OCI-LY7 (cell line): ENCODE measurements around the gene ASB10. TPM values are rescaled to one million over a fixed set of nuclear protein-coding genes. Genes with fewer than 3 reads are reported as not detected.

ENCODE experiments used
- BruUV-seq: library from RNA; stranded (reverse); fragments of 400-500 nt; replicated peaks from 2 replicates; lab custom pipeline; 2021; lab: Mats Ljungman, UMichigan
- CTCF ChIA-PET: fragments of 300-600 bp; sonication (Branson Sonifier 250); formaldehyde crosslinking; loops from one replicate; lab custom pipeline; 2022; ENCODE audit warnings: antibody characterized with exemption; ENCODE audit not compliant: unreplicated experiment; lab: Charles Lee
- POLR2A ChIA-PET: fragments of 300-600 bp; sonication (Branson Sonifier 250); formaldehyde crosslinking; loops from one replicate; lab custom pipeline; 2022; ENCODE audit warnings: antibody characterized with exemption; lab: Charles Lee
- DNase-seq: peaks from one replicate; pipeline ENCODE4 v3.0.0-alpha.2; 2015; ENCODE audit warnings: low spot score
- H2AFZ ChIP-seq: fragments of 200-600 bp; sonication (generic), shearing (Covaris generic); 2 replicates; pipeline ENCODE4 v1.6.1; 2014; ENCODE audit warnings: mild to moderate bottlenecking, antibody characterized with exemption, low read length, moderate library complexity
- H3K27ac ChIP-seq: fragments of 200-600 bp; sonication (generic); 2 replicates; pipeline ENCODE4 v1.5.1; 2014; ENCODE audit warnings: mixed run types, low read depth, mild to moderate bottlenecking, moderate library complexity, low read length, inconsistent platforms; ENCODE audit not compliant: poor library complexity, severe bottlenecking
- H3K36me3 ChIP-seq: fragments of 200-600 bp; sonication (generic); 2 replicates; pipeline ENCODE4 v1.6.1; 2014; ENCODE audit warnings: mild to moderate bottlenecking, antibody characterized with exemption, low read length, moderate library complexity, mixed read lengths; ENCODE audit not compliant: insufficient read depth
- H3K4me1 ChIP-seq: fragments of 200-600 bp; sonication (generic); 2 replicates; pipeline ENCODE4 v1.5.1; 2014; ENCODE audit warnings: mild to moderate bottlenecking, low read length; ENCODE audit not compliant: insufficient read depth, poor library complexity, severe bottlenecking
- H3K4me2 ChIP-seq: fragments of 200-600 bp; sonication (generic); 2 replicates; pipeline ENCODE4 v1.6.1; 2014; ENCODE audit warnings: mild to moderate bottlenecking, low read length
- H3K4me3 ChIP-seq: fragments of 200-600 bp; sonication (generic); 2 replicates; pipeline ENCODE4 v1.5.1; 2014; ENCODE audit warnings: mild to moderate bottlenecking, low read depth, low read length; ENCODE audit not compliant: poor library complexity, severe bottlenecking
- H3K79me2 ChIP-seq: fragments of 200-600 bp; sonication (generic); 2 replicates; pipeline ENCODE4 v1.6.1; 2016; ENCODE audit warnings: low read depth, mild to moderate bottlenecking, low read length, moderate library complexity, mixed read lengths; ENCODE audit not compliant: insufficient read depth
- H3K9me2 ChIP-seq: fragments of 200-600 bp; sonication (generic); 2 replicates; pipeline ENCODE4 v1.6.1; 2016; ENCODE audit warnings: mild to moderate bottlenecking, low read length, mixed read lengths; ENCODE audit not compliant: insufficient read depth
- H3K9me3 ChIP-seq: fragments of 200-600 bp; sonication (generic); 2 replicates; pipeline ENCODE4 v1.6.1; 2014; ENCODE audit warnings: mild to moderate bottlenecking, mixed run types, low read length, mixed read lengths
- H4K20me1 ChIP-seq: fragments of 200-600 bp; sonication (generic); 2 replicates; pipeline ENCODE4 v1.6.1; 2014; ENCODE audit warnings: mild to moderate bottlenecking, antibody characterized with exemption, low read length, moderate library complexity, mixed read lengths; ENCODE audit not compliant: insufficient read depth
- CTCF ChIP-seq: fragments of 200-600 bp; sonication (generic); conservative IDR thresholded peaks from 2 replicates; pipeline ENCODE4 v1.5.1; 2014; ENCODE audit warnings: mild to moderate bottlenecking, antibody characterized with exemption, low read length, moderate library complexity, mixed read lengths
- EZH2phosphoT487 ChIP-seq: fragments of 200-600 bp; sonication (generic); IDR thresholded peaks from 2 replicates; pipeline ENCODE4 v1.6.1; 2018; ENCODE audit warnings: low read depth, borderline replicate concordance, mild to moderate bottlenecking, mixed run types, antibody characterized with exemption, low read length, moderate library complexity, mixed read lengths
- intact Hi-C: fragments of 100-400 bp; cut with micrococcal nuclease; formaldehyde crosslinking; loops from one replicate; pipeline ENCODE4 v1.10.0; 2022; ENCODE audit not compliant: unreplicated experiment
- total RNA-seq, 2 experiments: library from RNA; depleted of rRNA in 1 of 2; stranded (reverse); fragments of >200 nt in 1 of 2; shearing (Covaris generic) in 1 of 2; gene quantifications; 2 replicates each; pipeline ENCODE4 v1.2.3, GENCODE V29; 2014 to 2022

ASB10 gene
- total RNA-seq, 2 experiments from 2014 or later = not detected

- intact Hi-C loops = no loop called here
- Histone ChIP-seq H3K9me2 (no peaks in the 10 kb centered on the region), H3K4me3 (no peak overlapping the region), H3K4me1 (no peaks in the 10 kb centered on the region), H2AFZ (no peak overlapping the region), H3K9me3 (no peaks in the 10 kb centered on the region), H3K36me3 (no peaks in the 10 kb centered on the region), H4K20me1 (no peaks in the 10 kb centered on the region), H3K79me2 (no peaks in the 10 kb centered on the region), H3K27ac (no peak overlapping the region), H3K4me2 (no peak overlapping the region)
- CTCF ChIA-PET = no interaction called here
- POLR2A ChIA-PET = no interaction called here
- DNase-seq = no peak
- TF ChIP-seq CTCF (no peak), EZH2phosphoT487 (no peak)
- no TSS peak for BruUV-seq
Measured at GRCh38 chr7:151131592-151132293, 55.3 kb downstream of the ASB10 start.

GRCh38 chr7:151131224-151131591, 55.8 kb downstream of the ASB10 start:
- Histone ChIP-seq H3K36me3 (no peaks in the 10 kb centered on the region), H2AFZ (no peak overlapping the region), H3K4me1 (no peaks in the 10 kb centered on the region), H3K27ac (no peak overlapping the region), H3K79me2 (no peaks in the 10 kb centered on the region), H3K4me2 (no peak overlapping the region), H3K9me2 (no peaks in the 10 kb centered on the region), H3K4me3 (no peak overlapping the region), H4K20me1 (no peaks in the 10 kb centered on the region), H3K9me3 (no peaks in the 10 kb centered on the region)
- ChIA-PET POLR2A (no interaction called here), CTCF (no interaction called here)
- no TSS peak for BruUV-seq
- no peak for DNase-seq
- TF ChIP-seq EZH2phosphoT487 (no peak), CTCF (no peak)
- intact Hi-C loops = no loop called here

GRCh38 chr7:151130741-151131157, 56.3 kb downstream of the ASB10 start:
- Histone ChIP-seq H2AFZ (no peak overlapping the region), H3K36me3 (no peaks in the 10 kb centered on the region), H3K27ac (no peak overlapping the region), H4K20me1 (no peaks in the 10 kb centered on the region), H3K4me2 (no peak overlapping the region), H3K9me2 (no peaks in the 10 kb centered on the region), H3K79me2 (no peaks in the 10 kb centered on the region), H3K9me3 (no peaks in the 10 kb centered on the region), H3K4me1 (no peaks in the 10 kb centered on the region), H3K4me3 (no peak overlapping the region)
- POLR2A ChIA-PET = no interaction called here
- no peak for TF ChIP-seq CTCF
- TF ChIP-seq EZH2phosphoT487 = no peak
- no TSS peak for BruUV-seq
- CTCF ChIA-PET = no interaction called here
- intact Hi-C loops = no loop called here
- DNase-seq = no peak
